GM12878 (cell line): ENCODE results near the gene UCP1. TPM values are rescaled to one million over a fixed set of nuclear protein-coding genes. Genes with fewer than 3 reads are reported as not detected.

ENCODE experiments used
- ATAC-seq: fragments of 200-7000 bp; cut with Tn5 transposase; 3 replicates; pipeline ENCODE4 v1.9.1; 2020; ENCODE audit warnings: mild to moderate bottlenecking, moderate library complexity
- BruUV-seq: library from RNA; stranded (reverse); fragments of 400-500 nt; replicated peaks from 2 replicates; lab custom pipeline; 2021; lab: Mats Ljungman, UMichigan
- CTCF ChIA-PET: fragments of 300-600 bp; sonication (Branson Sonifier 250); formaldehyde crosslinking; extraction: SDS; loops from one replicate; lab custom pipeline; 2021; ENCODE audit warnings: inconsistent platforms; lab: Yijun Ruan, JAX
- POLR2A ChIA-PET: fragments of 350-600 bp; formaldehyde crosslinking; extraction: SDS; loops from one replicate; lab custom pipeline; 2021; ENCODE audit warnings: inconsistent platforms; lab: Charles Lee
- RAD21 ChIA-PET: fragments of 300-600 bp; sonication (Branson Sonifier 250); formaldehyde crosslinking; loops from one replicate; lab custom pipeline; 2023; ENCODE audit warnings: antibody characterized with exemption; ENCODE audit not compliant: unreplicated experiment; lab: Charles Lee
- SMC1A ChIA-PET: fragments of 300-600 bp; sonication (Branson Sonifier 250); formaldehyde crosslinking; loops from one replicate; lab custom pipeline; 2023; ENCODE audit not compliant: unreplicated experiment, uncharacterized antibody; lab: Charles Lee
- DNase-seq: peaks from one replicate; pipeline ENCODE4 v3.0.0-alpha.2; 2011; ENCODE audit warnings: low read depth, low spot score
- FAIRE-seq: peaks from 3 replicates; lab custom pipeline; 2011; peaks lifted over from hg19 to GRCh38; lab: Jason Lieb, UNC
- H2AFZ ChIP-seq: 2 replicates; pipeline ENCODE4 v1.6.0; 2011; ENCODE audit warnings: low read depth, low read length, control low read depth; ENCODE audit not compliant: control insufficient read depth
- H3K27ac ChIP-seq: 2 replicates; pipeline ENCODE4 v1.5.1; 2011; ENCODE audit warnings: control low read depth; ENCODE audit not compliant: control insufficient read depth, insufficient read depth
- H3K27me3 ChIP-seq, 2 experiments: replicated peaks in 1 of 2; 2 replicates each; pipeline versions ENCODE4 v1.6.0 to v1.6.1; 2011; ENCODE audit warnings: low read length in 1 of 2; ENCODE audit not compliant: control insufficient read depth in 2 of 2, insufficient read depth in 2 of 2
- H3K36me3 ChIP-seq, 2 experiments: 2 replicates each; pipeline ENCODE4 v1.5.1; 2011; ENCODE audit warnings: low read length in 1 of 2; ENCODE audit not compliant: control insufficient read depth in 2 of 2, insufficient read depth in 2 of 2
- H3K4me1 ChIP-seq: 2 replicates; pipeline ENCODE4 v1.6.1; 2011; ENCODE audit warnings: mild to moderate bottlenecking, low read length, moderate library complexity, mixed read lengths; ENCODE audit not compliant: control insufficient read depth, insufficient read depth
- H3K4me2 ChIP-seq: 2 replicates; pipeline ENCODE4 v1.6.0; 2011; ENCODE audit warnings: control low read depth; ENCODE audit not compliant: control insufficient read depth, insufficient read depth
- H3K4me3 ChIP-seq: fragments of 200-600 bp; sonication (generic); 2 replicates; pipeline ENCODE4 v1.5.1; 2016
- H3K79me2 ChIP-seq: 2 replicates; pipeline ENCODE4 v1.6.0; 2011; ENCODE audit warnings: low read length; ENCODE audit not compliant: control insufficient read depth, insufficient read depth
- H3K9ac ChIP-seq: 2 replicates; pipeline ENCODE4 v1.8.0; 2011; ENCODE audit warnings: low read length, control low read depth, mixed read lengths; ENCODE audit not compliant: control insufficient read depth, insufficient read depth
- H3K9me3 ChIP-seq: replicated peaks from 3 replicates; pipeline ENCODE4 v1.5.1; 2011; ENCODE audit warnings: mild to moderate bottlenecking, low read length; ENCODE audit not compliant: control insufficient read depth, insufficient read depth
- H4K20me1 ChIP-seq: 2 replicates; pipeline ENCODE4 v1.6.0; 2011; ENCODE audit not compliant: control insufficient read depth, insufficient read depth
- ATF3 ChIP-seq: IDR thresholded peaks from 2 replicates; pipeline ENCODE4 v1.6.1; 2011; ENCODE audit warnings: low read depth, mild to moderate bottlenecking, low read length, moderate library complexity, borderline replicate concordance; ENCODE audit errors: extremely low read depth
- BCLAF1 ChIP-seq: fragments of 450-650 bp; IDR thresholded peaks from 2 replicates; pipeline ENCODE4 v1.6.1; 2017; ENCODE audit warnings: antibody characterized with exemption, mild to moderate bottlenecking, moderate library complexity
- BHLHE40 ChIP-seq, 2 experiments: fragments of 450-650 bp in 1 of 2; IDR thresholded peaks; 2 replicates each; pipeline ENCODE4 v1.6.1; 2011 to 2017; ENCODE audit warnings: low read depth in 2 of 2, borderline replicate concordance in 1 of 2, improper control_type of control experiment in 1 of 2, low read length in 1 of 2, mild to moderate bottlenecking in 1 of 2
- CBFB ChIP-seq: IDR thresholded peaks from 2 replicates; pipeline ENCODE4 v1.6.1; 2016; ENCODE audit warnings: antibody characterized with exemption, low read depth
- CHD1 ChIP-seq: IDR thresholded peaks from 2 replicates; pipeline ENCODE4 v1.6.1; 2012; ENCODE audit warnings: low read depth, low read length, improper control_type of control experiment
- FOXK2 ChIP-seq: fragments of 450-650 bp; IDR thresholded peaks from 2 replicates; pipeline ENCODE4 v1.6.1; 2017; ENCODE audit warnings: mild to moderate bottlenecking, moderate library complexity
- POLR2AphosphoS5 ChIP-seq: IDR thresholded peaks from 2 replicates; pipeline ENCODE4 v1.6.1; 2011; ENCODE audit warnings: mild to moderate bottlenecking, low read length, inconsistent platforms
- WGBS: methylation state at CpG from one replicate; pipeline ENCODE4 v1.1.6; 2016; ENCODE audit warnings: low lambda C conversion rate; ENCODE audit not compliant: insufficient replicate concordance, insufficient coverage; ENCODE audit errors: missing lambda C conversion rate; 5-methylcytosine and 5-hydroxymethylcytosine counted together
- in situ Hi-C: fragments of 300-500 bp; cut with MboI; formaldehyde crosslinking; loops from 9 replicates; pipeline ENCODE4 v1.14.3; 2018; ENCODE audit warnings: mixed read lengths
- intact Hi-C: fragments of 100-400 bp; cut with micrococcal nuclease; formaldehyde crosslinking; loops from one replicate; pipeline ENCODE4 v1.14.2; 2022; ENCODE audit not compliant: unreplicated experiment
- polyA plus RNA-seq, 11 experiments: library from polyadenylated mRNA; depleted of rRNA in 4 of 11; unstranded in 6 of 11; stranded (reverse) in 5 of 11; fragments of >200 nt; fragmentation: Nextera tagmentation in 4 of 11; fragmentation: Illumina TruSeq in 1 of 11; extraction: Ambion mirVana in 4 of 11; extraction: Trizol in 1 of 11; gene quantifications; 1 replicate in 1 of 11; 2 replicates in 10 of 11; pipeline versions ENCODE4 v1.2.1 to v1.2.3, GENCODE V29; 2011 to 2016; ENCODE audit warnings: inconsistent platforms in 2 of 11, missing spikeins in 2 of 11, low read depth in 1 of 11
- total RNA-seq, 4 experiments: library from RNA; depleted of rRNA in 3 of 4; stranded (reverse); fragments of >200 nt in 3 of 4; fragmentation: Illumina TruSeq in 1 of 4; extraction: Trizol in 1 of 4; gene quantifications; 2 replicates each; pipeline versions ENCODE4 v1.2.1 to v1.2.3, GENCODE V29; 2013 to 2021

UCP1 gene
- total and polyA plus RNA-seq, 10 of the 15 experiments (the other 5 are each of a cell fraction or from before 2014, with no cell fraction given) = not detected

- Histone ChIP-seq H3K79me2 (no peaks in the 10 kb centered on the region), H3K36me3 (no peaks in the 10 kb centered on the region), H3K27me3 (peaks cover 0 to 3% of the 10 kb centered on the region in 2 experiments; a peak in 2 of 4 replicates), H4K20me1 (no peaks in the 10 kb centered on the region), H2AFZ (no peak overlapping the region), H3K4me3 (no peak overlapping the region), H3K27ac (no peak overlapping the region), H3K4me2 (no peak overlapping the region), H3K4me1 (no peaks in the 10 kb centered on the region), H3K9me3 (no peaks in the 10 kb centered on the region; the same call in 2 of the 3 replicates), H3K9ac (no peak overlapping the region)
- TF ChIP-seq ATF3 (no peak), CHD1 (no peak), FOXK2 (no peak)
- ChIA-PET CTCF (no interaction called here), POLR2A (no interaction called here), RAD21 (no interaction called here), SMC1A (interaction anchor here (1.1 kb wide), 1 partner anchor 28 kb away, joined by 4 read pairs; no protein-coding TSS in a partner anchor)
- ATAC-seq = no peak
- DNase-seq = no peak
- in situ Hi-C loops (no loop called here), intact Hi-C loops (no loop called here)
- no peak for FAIRE-seq
- 0% methylated on average over 1 of the region's 1 CpG for WGBS
- BruUV-seq = no TSS peak
These were observed 15.7 kb upstream of the UCP1 start for GRCh38 chr4:140584439-140584838.

- no peak overlapping the region for H3K9ac ChIP-seq
- DNase-seq = no peak
- BruUV-seq = no TSS peak
- H3K27ac ChIP-seq = no peak overlapping the region
- TF ChIP-seq BCLAF1 (no peak), BHLHE40 (IDR thresholded peaks at IDR 0.05; ENCODE audit: borderline replicate concordance in 1 of 2, low read depth in 2 of 2, low read length in 1 of 2) (no peak), POLR2AphosphoS5 (no peak), CBFB (no peak)
- TF ChIP-seq, all 136 proteins: peak for 0
- ATAC-seq (no peak), FAIRE-seq (no peak)
- no peak overlapping the region for H3K4me3 ChIP-seq
- in situ Hi-C loops = no loop called here
- H3K27me3 ChIP-seq = peaks cover 3 to 7% of the 10 kb centered on the region in 2 experiments
- WGBS = 0% methylated on average over 3 of the region's 3 CpGs
- H2AFZ ChIP-seq = no peak overlapping the region
- ChIA-PET RAD21 (no interaction called here), CTCF (no interaction called here), SMC1A (interaction anchor here (1.3 to 1.4 kb wide), 2 partner anchors 16 to 19 kb away, joined by 3 to 4 read pairs; no protein-coding TSS in a partner anchor), POLR2A (no interaction called here)
- no peaks in the 10 kb centered on the region; the same call in 2 of the 3 replicates for H3K9me3 ChIP-seq
- intact Hi-C loops = no loop called here
- H3K4me1 ChIP-seq = no peaks in the 10 kb centered on the region
- no peaks in the 10 kb centered on the region for H3K79me2 ChIP-seq
- H3K36me3 ChIP-seq = no peaks in the 10 kb centered on the region
- H3K4me2 ChIP-seq = no peak overlapping the region
- H4K20me1 ChIP-seq = no peaks in the 10 kb centered on the region
These were observed 12.3 kb upstream of the UCP1 start for GRCh38 chr4:140581078-140581477.
